HL-60/S4 treated with retinoic acid at 250 ng/mL for 4 days and 3 days (cell line): Measurements from ENCODE around the gene GIMAP8.

ENCODE experiments used
- in situ Hi-C: fragments of 300-500 bp; cut with MboI; formaldehyde crosslinking; loops from 2 replicates; pipeline ENCODE4 v1.7.0; 2022; ENCODE audit warnings: low sequenced_read_pairs

The GIMAP8 gene

DNA sequence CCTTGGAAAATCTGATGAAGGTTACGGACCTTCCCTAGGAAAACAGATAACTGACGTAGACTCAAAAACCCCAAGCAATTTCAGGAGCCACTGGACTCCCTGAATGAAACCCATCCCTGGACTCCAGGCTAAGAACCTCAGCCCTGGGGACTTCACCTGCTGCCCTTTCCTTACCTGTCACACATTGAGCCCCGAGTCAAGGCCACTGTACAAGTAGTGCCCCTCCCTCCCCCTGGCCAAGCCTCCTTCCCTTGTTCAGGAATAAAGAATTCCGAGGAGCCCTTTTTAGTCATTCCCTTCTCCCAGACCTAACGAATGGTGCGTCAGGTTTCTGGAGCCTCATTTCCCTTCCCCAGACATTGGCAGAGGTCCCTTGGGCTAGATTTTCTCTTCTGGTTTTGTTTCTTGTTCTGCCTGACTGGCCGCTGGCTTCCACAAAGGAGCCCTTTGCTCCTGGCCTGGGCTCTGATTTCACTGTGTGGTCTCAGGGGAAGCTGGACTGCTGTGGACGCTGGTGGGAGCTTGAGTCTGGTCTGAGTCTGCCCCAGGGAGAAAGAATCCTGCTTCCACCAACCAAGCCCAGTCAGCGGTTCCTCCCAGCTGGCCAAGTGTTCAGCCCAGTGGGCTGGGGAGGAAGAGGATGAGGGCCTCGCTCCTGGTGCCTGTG, 39.6 kb upstream of the GIMAP8 start:
- in situ Hi-C loops: no loop called here

- in situ Hi-C loops: no loop called here
Observed at GRCh38 chr7:150411606-150412005, 38.8 kb upstream of the GIMAP8 start.

DNA sequence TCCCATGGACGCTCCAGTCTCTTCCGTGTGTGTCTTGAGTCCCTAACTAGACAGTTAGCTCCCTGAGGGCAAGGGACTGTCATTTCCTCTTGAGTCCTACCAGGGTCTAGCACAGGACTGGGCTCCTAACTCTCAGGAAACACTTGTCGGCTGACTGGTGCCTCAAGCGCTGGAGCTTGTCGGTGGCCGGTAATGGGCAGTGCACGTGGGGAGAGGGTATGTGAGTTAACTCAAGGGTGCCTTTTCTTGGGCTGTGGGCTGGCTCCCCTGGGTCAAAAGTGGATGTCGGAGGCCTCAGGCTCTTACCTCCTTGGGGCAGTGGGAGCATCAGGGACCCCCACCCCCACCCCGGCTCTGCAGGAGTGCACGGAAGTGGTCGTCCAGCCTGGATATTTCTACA, 38.4 kb upstream of the GIMAP8 start:
- in situ Hi-C loops: no loop called here

DNA sequence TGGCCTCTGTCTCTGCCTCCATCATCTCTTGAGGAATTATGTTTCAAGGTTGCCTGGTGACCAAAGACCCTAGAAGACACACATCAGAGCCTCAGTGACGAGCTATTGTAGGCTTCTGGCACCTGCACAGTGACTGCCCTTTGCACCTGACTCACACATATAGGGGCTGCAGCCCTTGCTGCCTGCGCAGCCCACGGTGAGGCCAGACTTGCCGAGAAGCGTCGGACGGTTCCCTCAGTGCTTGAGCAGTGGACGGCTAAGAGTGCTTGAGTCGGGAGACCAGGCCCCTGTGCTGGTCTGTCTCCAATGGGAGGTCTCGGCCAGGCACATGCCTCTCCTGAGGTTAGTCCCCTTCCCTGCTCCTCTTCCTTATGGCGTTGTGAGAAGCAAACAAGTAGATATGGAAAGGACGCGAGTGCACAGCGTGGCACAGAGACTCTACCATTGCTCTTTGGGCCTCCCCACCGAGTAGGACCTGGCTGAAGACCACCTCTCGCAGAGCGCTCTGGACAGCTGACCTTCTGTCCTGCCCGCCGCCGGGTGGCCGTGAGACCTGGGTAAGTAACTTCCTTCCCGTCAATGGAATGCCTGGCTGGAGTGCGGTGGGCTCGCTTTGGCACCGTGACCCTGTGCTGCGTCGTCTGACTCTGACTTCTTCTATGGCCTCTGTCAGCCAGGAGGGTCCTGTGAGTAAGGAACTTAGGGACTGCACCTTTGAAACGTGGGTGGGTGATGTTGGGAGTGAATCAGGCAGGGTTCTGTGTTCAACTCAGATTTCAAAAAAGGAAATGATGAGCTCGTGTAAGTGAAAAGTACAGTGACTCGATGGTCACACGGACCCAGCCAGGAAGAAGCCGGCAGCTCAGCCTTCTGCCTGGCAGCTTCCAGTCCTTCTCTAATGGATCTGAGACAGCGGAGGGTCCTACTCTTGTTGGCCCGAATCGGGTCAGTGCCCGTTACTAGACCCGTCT, 37.6 kb upstream of the GIMAP8 start:
- in situ Hi-C loops: no loop called here

- in situ Hi-C loops: no loop called here
Observed at GRCh38 chr7:150413640-150414081, 36.8 kb upstream of the GIMAP8 start.

- in situ Hi-C loops: no loop called here
Observed at GRCh38 chr7:150415161-150416153, 35.0 kb upstream of the GIMAP8 start.

DNA sequence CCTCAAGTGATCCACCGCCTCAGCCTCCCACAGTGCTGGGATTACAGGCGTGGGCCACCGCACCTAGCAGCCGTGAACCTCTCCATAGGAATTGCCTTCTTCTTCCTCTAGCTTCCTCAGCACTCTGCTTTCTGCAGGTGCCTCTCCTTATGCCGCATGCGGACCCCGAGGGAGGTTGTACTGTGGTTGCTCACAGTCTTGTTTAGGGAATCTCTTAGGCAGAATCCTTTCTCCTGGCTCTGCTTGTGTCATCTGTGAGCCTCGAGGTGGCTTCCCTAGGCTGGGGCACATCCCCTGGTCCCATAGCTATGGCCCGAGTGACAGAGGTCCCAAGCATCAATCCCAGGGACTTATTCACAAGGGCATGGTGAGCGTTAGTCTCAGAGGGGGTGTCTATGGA, 33.2 kb upstream of the GIMAP8 start:
- in situ Hi-C loops: no loop called here

GRCh38 chr7:150417863-150418262, 32.6 kb upstream of the GIMAP8 start:
- in situ Hi-C loops: no loop called here

DNA sequence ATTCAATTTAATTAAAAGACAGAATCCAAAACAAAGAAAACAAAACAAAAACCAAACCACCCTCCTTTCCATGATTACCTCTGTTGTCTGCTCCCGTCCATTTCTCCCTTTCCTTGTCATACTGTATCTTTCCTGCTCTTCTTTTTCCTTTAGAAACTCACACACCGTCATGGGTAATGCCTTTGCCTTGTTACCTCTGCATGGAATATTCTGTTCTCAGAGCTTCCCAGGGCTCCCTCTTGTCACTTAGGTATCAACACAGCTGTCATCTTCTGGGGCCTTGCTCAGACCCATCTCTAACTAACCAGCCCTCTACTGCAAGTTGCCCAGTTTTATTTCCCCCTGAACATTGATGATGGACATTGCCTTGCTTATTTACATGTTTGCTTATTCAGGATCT, 30.2 kb upstream of the GIMAP8 start:
- in situ Hi-C loops: no loop called here

DNA sequence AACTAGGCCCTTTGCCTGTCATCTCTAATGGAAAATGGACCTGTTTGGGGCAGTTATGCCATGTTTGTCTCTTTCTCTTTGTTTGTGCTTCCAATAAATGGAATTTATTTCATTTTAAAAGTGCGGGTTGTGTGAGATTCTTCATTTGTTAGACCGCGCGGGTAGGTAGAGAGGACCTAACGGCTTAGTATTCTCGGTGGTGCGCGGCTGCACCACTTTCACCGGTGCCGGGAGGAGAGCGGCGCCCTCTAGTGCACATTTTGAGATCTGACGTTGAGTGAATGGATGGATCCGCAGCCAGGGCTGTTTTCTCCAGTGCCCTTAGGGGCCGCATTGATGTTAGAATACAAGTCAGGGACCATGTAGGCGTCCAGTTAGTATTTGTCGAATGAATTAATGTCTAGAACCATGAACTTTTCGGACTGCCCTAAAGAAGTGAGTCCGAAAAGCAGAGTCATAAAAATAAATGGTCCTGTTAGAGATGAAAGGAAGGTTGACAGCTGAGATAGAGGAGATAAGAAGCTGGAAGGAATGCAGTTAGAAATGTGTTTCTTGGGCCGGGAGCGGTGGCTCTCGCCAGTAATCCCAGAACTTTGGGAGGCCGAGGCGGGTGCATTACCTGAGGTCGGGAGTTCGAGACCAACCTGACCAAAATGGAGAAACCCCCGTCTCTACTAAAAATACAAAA, 29.3 kb upstream of the GIMAP8 start:
- in situ Hi-C loops: no loop called here

GRCh38 chr7:150421831-150422230, 28.6 kb upstream of the GIMAP8 start:
- in situ Hi-C loops: no loop called here

GRCh38 chr7:150425670-150426069, 24.8 kb upstream of the GIMAP8 start:
- in situ Hi-C loops: no loop called here

DNA sequence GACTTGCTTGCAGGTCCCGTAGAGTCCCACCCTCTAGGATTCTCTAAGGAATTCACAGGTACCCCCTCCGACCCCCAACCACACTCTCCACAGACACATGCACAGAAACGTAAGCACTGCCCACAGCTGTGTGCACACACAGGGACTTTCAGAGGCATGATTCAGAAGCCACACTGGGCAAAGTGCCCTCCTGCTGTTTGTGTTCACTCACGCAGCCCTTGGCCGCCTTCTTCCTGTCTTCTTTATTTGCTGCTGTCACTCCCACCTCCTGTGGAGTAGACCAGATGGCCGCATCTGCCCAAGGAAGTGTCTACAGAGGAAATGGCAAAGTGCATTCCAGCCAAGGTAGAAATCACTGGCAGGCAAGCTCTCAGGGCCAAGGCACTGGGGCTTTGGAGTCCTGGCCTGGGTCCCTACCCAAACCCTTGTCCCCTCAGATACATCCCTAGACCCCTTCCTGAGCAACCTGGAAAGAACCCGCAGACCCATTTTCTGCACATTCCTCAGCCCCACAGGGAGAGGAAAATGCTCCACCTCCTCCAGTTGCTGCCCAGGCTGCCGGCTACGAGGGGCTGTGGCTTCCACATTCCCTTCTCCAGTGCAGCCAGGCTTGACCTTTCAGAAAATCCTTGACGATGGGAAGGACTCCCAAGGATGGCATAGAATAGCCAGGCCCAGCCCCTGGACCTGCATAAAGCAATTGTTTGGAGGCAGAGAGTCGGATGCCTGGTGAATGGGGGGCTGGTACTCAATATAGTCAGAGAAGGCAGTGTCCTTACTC, 21.6 kb upstream of the GIMAP8 start:
- in situ Hi-C loops: no loop called here

DNA sequence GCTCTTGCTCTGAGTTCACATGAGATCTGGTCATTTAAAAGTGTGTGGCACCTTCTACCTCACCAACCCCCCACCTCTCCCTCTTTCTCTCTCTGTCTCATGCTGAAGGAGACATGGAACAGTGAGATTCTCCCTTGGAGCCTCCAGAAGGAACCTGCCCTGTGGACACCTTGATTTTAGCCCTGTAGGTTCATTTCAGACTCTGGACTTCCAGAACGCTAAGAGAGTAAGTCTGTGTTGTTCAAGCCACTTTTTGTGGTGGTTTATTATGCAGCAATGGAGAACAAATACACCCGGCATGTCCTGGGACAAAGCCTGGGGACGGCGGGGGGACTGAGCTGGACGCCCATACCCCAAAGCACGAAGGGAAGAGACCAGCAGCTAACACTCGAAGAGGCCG, 20.7 kb upstream of the GIMAP8 start:
- in situ Hi-C loops: no loop called here

- in situ Hi-C loops: no loop called here
Observed at GRCh38 chr7:150430465-150431085, 19.9 kb upstream of the GIMAP8 start.

DNA sequence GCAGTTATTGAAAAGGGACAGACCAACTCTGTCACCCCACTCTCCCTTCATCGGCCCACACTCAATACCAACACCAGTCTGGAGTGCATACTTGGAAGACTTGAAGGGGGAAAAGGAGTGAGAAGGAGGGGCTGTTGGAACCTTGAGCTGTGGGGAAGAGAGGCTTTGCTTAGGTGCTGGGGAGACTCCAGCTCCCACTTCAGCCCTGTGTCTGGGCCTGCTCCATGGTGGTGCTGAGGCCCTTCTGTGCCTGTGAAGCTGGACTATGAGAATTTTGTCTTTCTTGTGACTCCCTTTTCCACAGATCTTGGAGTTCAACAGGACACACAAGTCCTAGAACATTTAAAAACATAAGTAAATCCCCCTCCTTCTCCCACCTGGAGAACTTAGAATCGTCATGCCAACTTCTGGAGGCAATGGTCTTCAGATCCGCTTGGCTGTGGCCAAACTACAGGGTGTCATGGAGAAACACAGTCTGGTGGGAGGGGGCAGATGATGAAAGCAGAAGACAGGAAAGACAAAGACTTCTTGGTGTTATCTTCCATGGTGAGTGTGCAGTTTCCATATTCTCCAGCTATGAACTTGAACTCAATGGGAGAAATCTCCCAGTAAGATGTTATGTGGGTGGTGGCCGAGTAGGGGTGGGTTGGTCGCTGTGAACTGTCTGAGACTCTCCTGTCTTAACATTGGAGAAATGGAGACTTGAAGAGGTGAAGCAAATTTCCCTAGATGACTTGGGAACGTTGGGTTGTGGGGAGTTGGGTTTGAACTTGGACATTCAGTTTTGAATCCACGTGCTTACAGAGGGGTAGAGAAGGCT, 18.4 kb upstream of the GIMAP8 start:
- in situ Hi-C loops: no loop called here

- in situ Hi-C loops: no loop called here
Observed at GRCh38 chr7:150432915-150433892, 17.2 kb upstream of the GIMAP8 start.
